CD4-positive, alpha-beta T cell treated with Interleukin-4 for 4 hours (primary cell): ENCODE measurements around the gene RNF7.
"Not testable (repeated sequence)": the region's sequence is repeated elsewhere in the genome, so short reads cannot be mapped to it uniquely, and the experiment has no call there.

Experiments used
- DNase-seq: peaks from one replicate; pipeline ENCODE4 v3.0.0-alpha.2; 2020

RNF7 gene

GRCh38 chr3:141735770-141736465, 2.2 kb upstream of the RNF7 start:
- no peak for DNase-seq

- no peak for DNase-seq
These were observed 1.0 kb upstream of the RNF7 start for GRCh38 chr3:141737093-141737492.

GRCh38 chr3:141737678-141738021, 448 bp upstream of the RNF7 start:
- DNase-seq, result no peak

- peak; percentile 49 for DNase-seq
These were observed 829 bp downstream of the RNF7 start for GRCh38 chr3:141738891-141739363.

- no peak for DNase-seq
These were observed 1.6 kb downstream of the RNF7 start for GRCh38 chr3:141739731-141740130.

- peak; percentile 2 for DNase-seq
These were observed 2.3 kb downstream of the RNF7 start for GRCh38 chr3:141740349-141740748.

GRCh38 chr3:141743305-141743704, 5.2 kb downstream of the RNF7 start:
- no peak for DNase-seq

- DNase-seq, result no peak
These were observed 8.9 kb downstream of the RNF7 start for GRCh38 chr3:141746962-141747361.

GRCh38 chr3:141753399-141753798, 15.3 kb downstream of the RNF7 start:
- no peak for DNase-seq

- DNase-seq, result no peak
These were observed 15.9 kb downstream of the RNF7 start for GRCh38 chr3:141754032-141754431.

- not testable (repeated sequence) for DNase-seq
These were observed 24.5 kb downstream of the RNF7 start for GRCh38 chr3:141762552-141762951.

- no peak for DNase-seq
These were observed 25.1 kb downstream of the RNF7 start, which contains the start of gene GRK7 for GRCh38 chr3:141763088-141763750. GRK7 (plus strand) TSS chr3:141763408; CDS start chr3:141778285, 14,877 bp downstream.

- DNase-seq, result no peak
These were observed 25.9 kb downstream of the RNF7 start for GRCh38 chr3:141764045-141764444.

GRCh38 chr3:141764465-141764864, 26.4 kb downstream of the RNF7 start:
- no peak for DNase-seq

GRCh38 chr3:141764986-141765385, 26.9 kb downstream of the RNF7 start:
- DNase-seq, result no peak

- DNase-seq, result no peak
These were observed 29.0 kb downstream of the RNF7 start for GRCh38 chr3:141767066-141767465.

GRCh38 chr3:141769221-141769894, 31.3 kb downstream of the RNF7 start:
- no peak for DNase-seq

GRCh38 chr3:141773676-141774075, 35.6 kb downstream of the RNF7 start:
- DNase-seq, result no peak

GRCh38 chr3:141776376-141776775, 38.3 kb downstream of the RNF7 start:
- no peak for DNase-seq

GRCh38 chr3:141776885-141777284, 38.8 kb downstream of the RNF7 start:
- no peak for DNase-seq

- DNase-seq, result no peak
These were observed 40.1 kb downstream of the RNF7 start for GRCh38 chr3:141777957-141778813.

- no peak for DNase-seq
These were observed 41.6 kb downstream of the RNF7 start for GRCh38 chr3:141779667-141780066.

- DNase-seq, result no peak
These were observed 44.4 kb downstream of the RNF7 start for GRCh38 chr3:141782386-141782932.
